Type B pancreatic cell (in vitro differentiated cells): ENCODE measurements around the gene EFR3B. TPM values are rescaled to one million over a fixed set of nuclear protein-coding genes. Genes with fewer than 3 reads are reported as not detected.

Source experiments
- DNase-seq: peaks from one replicate; pipeline ENCODE4 v3.0.0; 2021; ENCODE audit warnings: mixed read lengths; ENCODE audit not compliant: unreplicated experiment; ENCODE audit errors: extremely low spot score
- H3K27ac Mint-ChIP-seq: 2 replicates; pipeline ENCODE4 v1.8.0; 2021; ENCODE audit warnings: mild to moderate bottlenecking, mixed read lengths
- H3K27me3 Mint-ChIP-seq: 2 replicates; pipeline ENCODE4 v1.8.0; 2021; ENCODE audit warnings: mixed read lengths
- H3K36me3 Mint-ChIP-seq: 2 replicates; pipeline ENCODE4 v1.8.0; 2021; ENCODE audit warnings: mixed read lengths
- H3K4me1 Mint-ChIP-seq: one replicate; pipeline ENCODE4 v1.8.0; 2021; ENCODE audit warnings: mixed read lengths; ENCODE audit not compliant: unreplicated experiment
- H3K4me3 Mint-ChIP-seq: 2 replicates; pipeline ENCODE4 v1.8.0; 2021; ENCODE audit warnings: mild to moderate bottlenecking, mixed read lengths
- H3K9me3 Mint-ChIP-seq: 2 replicates; pipeline ENCODE4 v1.8.0; 2021; ENCODE audit warnings: mixed read lengths
- total RNA-seq: library from RNA; stranded (reverse); gene quantifications from 2 replicates; pipeline ENCODE4 v1.2.1, GENCODE V29; 2021; ENCODE audit warnings: low replicate concordance
- TF ChIP-seq, protein P1 (sequence below): fragments of 200-600 bp; sonication (generic); conservative IDR thresholded peaks from 2 replicates; pipeline ENCODE4 v1.5.0; 2021; ENCODE audit warnings: antibody characterized with exemption, mild to moderate bottlenecking

The EFR3B gene
- total RNA-seq, 1 donor from 2014 or later = 12.4 TPM

GRCh38 chr2:25115249-25115883 is 73.5 kb downstream of the EFR3B start:
- no peaks in the 10 kb centered on the region for H3K4me1 Mint-ChIP-seq
- DNase-seq = no peak
- no peaks in the 10 kb centered on the region for H3K9me3 Mint-ChIP-seq
- peaks cover 4% of the 10 kb centered on the region for H3K36me3 Mint-ChIP-seq
- TF ChIP-seq, protein P1, sequence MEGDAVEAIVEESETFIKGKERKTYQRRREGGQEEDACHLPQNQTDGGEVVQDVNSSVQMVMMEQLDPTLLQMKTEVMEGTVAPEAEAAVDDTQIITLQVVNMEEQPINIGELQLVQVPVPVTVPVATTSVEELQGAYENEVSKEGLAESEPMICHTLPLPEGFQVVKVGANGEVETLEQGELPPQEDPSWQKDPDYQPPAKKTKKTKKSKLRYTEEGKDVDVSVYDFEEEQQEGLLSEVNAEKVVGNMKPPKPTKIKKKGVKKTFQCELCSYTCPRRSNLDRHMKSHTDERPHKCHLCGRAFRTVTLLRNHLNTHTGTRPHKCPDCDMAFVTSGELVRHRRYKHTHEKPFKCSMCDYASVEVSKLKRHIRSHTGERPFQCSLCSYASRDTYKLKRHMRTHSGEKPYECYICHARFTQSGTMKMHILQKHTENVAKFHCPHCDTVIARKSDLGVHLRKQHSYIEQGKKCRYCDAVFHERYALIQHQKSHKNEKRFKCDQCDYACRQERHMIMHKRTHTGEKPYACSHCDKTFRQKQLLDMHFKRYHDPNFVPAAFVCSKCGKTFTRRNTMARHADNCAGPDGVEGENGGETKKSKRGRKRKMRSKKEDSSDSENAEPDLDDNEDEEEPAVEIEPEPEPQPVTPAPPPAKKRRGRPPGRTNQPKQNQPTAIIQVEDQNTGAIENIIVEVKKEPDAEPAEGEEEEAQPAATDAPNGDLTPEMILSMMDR = no peak
- H3K27me3 Mint-ChIP-seq = no peaks in the 10 kb centered on the region
- H3K4me3 Mint-ChIP-seq = no peak overlapping the region
- no peak overlapping the region for H3K27ac Mint-ChIP-seq

- Mint-ChIP-seq H3K27me3 (no peaks in the 10 kb centered on the region), H3K36me3 (peaks cover 4% of the 10 kb centered on the region), H3K4me1 (no peaks in the 10 kb centered on the region), H3K27ac (no peak overlapping the region), H3K9me3 (no peaks in the 10 kb centered on the region), H3K4me3 (no peak overlapping the region)
- TF ChIP-seq, protein P1 = no peak
- DNase-seq = no peak
These were observed 74.0 kb downstream of the EFR3B start for GRCh38 chr2:25115902-25116301.

- DNase-seq = no peak
- H3K27ac Mint-ChIP-seq = no peak overlapping the region
- no peak overlapping the region for H3K4me3 Mint-ChIP-seq
- H3K27me3 Mint-ChIP-seq = no peaks in the 10 kb centered on the region
- no peaks in the 10 kb centered on the region for H3K4me1 Mint-ChIP-seq
- H3K36me3 Mint-ChIP-seq = no peaks in the 10 kb centered on the region
- no peaks in the 10 kb centered on the region for H3K9me3 Mint-ChIP-seq
- TF ChIP-seq, protein P1 = no peak
These were observed 75.1 kb downstream of the EFR3B start for GRCh38 chr2:25116956-25117355.

GRCh38 chr2:25119263-25119662 is 77.4 kb downstream of the EFR3B start:
- H3K4me1 Mint-ChIP-seq = no peaks in the 10 kb centered on the region
- H3K9me3 Mint-ChIP-seq = no peaks in the 10 kb centered on the region
- no peak for DNase-seq
- H3K4me3 Mint-ChIP-seq = no peak overlapping the region
- H3K27ac Mint-ChIP-seq = no peak overlapping the region
- H3K27me3 Mint-ChIP-seq = no peaks in the 10 kb centered on the region
- TF ChIP-seq, protein P1 = no peak
- peaks cover 5% of the 10 kb centered on the region for H3K36me3 Mint-ChIP-seq

DNA sequence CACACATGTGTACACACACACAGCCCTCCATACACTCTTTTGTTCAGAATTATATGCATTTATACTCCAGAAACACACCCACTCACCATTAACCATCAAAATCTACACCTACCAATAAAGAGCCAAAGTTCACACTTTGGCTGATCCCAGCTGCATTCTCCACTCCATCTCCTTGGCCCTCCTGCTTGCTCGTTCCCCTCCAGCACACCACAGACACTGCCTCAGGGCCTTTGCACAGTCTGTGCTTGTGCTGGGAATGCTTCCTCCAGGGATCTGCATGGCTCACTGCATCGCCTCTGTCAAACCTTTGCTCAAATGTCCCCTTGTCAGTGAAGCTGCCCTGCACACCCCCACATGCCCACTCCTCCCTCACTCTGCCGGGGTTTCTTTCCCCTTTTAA is 80.5 kb downstream of the EFR3B start:
- TF ChIP-seq, protein P1 = no peak

DNA sequence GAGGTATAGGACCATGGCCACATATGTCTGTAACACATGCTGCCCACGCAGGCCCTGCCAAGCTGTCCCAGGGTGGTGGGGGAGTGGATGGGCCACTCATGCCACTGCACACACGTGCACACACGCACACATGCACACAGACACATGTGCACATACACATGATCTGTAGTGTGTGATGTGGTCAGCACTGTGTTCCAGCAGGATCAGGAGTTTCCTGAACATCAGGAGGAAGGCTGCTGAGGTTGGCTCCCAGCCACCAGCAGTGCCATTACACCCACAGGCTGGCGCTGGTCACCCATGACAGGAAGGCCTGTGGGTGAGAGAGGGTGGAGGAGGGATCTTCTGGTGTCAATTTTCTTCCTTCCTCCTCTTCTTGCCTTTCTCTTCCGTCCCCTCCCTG is 81.8 kb downstream of the EFR3B start:
- TF ChIP-seq, protein P1 = no peak
- H3K36me3 Mint-ChIP-seq = peaks cover 5% of the 10 kb centered on the region
- H3K9me3 Mint-ChIP-seq = no peaks in the 10 kb centered on the region
- DNase-seq = no peak
- no peak overlapping the region for H3K4me3 Mint-ChIP-seq
- no peak overlapping the region for H3K27ac Mint-ChIP-seq
- no peaks in the 10 kb centered on the region for H3K4me1 Mint-ChIP-seq
- no peaks in the 10 kb centered on the region for H3K27me3 Mint-ChIP-seq

More for the DNA sequence above, 80.5 kb downstream of the EFR3B start:
- H3K27me3 Mint-ChIP-seq = no peaks in the 10 kb centered on the region
- no peaks in the 10 kb centered on the region for H3K4me1 Mint-ChIP-seq
- no peak overlapping the region for H3K27ac Mint-ChIP-seq
- H3K36me3 Mint-ChIP-seq = peaks cover 5% of the 10 kb centered on the region
- no peaks in the 10 kb centered on the region for H3K9me3 Mint-ChIP-seq
- no peak for DNase-seq
- no peak overlapping the region for H3K4me3 Mint-ChIP-seq
